GM18526 (cell line): ENCODE data around the gene CER1.

Experiments
- POLR2A ChIP-seq: IDR thresholded peaks from 3 replicates; pipeline ENCODE4 v1.6.1; 2011; ENCODE audit not compliant: insufficient read length; ENCODE audit errors: extremely low read depth

CER1 gene

DNA sequence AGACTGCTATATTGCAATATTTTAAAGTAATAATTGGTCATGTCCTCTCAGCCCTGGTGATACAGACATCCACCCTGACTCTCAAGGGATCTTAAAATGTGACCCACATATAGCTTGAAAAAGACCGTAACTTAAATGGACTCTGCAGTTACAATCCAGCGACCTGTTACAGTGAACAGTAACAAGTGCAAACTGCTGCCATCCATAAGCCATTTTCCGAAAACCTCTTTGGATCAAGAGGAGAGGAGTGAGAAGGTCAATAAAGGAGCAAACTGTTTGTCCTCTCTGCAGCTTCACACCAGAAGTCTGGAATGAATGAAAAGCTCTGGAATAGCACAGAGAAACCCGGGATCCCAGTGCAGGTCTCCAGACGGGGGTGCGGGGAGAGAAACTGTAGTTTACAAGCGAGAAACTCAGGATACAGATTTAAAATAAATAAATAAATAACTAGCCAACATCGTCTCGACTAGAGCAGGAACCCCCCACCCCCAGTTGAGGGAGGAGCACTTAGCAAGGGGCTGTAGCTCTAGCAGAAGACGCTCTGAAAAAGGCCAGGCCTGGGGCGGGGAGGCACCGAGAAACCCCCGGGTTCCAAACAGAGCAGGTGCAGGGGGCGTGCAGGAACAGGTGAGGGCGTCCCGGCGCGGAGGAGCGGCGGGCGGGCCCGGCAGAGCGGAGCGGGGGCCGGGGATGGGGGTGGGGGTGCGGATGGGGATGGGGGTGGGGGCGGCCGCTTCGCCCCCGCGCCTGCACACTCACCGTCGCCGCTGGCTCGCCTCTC is 29.9 kb downstream of the CER1 start:
- TF ChIP-seq POLR2A: no peak

DNA sequence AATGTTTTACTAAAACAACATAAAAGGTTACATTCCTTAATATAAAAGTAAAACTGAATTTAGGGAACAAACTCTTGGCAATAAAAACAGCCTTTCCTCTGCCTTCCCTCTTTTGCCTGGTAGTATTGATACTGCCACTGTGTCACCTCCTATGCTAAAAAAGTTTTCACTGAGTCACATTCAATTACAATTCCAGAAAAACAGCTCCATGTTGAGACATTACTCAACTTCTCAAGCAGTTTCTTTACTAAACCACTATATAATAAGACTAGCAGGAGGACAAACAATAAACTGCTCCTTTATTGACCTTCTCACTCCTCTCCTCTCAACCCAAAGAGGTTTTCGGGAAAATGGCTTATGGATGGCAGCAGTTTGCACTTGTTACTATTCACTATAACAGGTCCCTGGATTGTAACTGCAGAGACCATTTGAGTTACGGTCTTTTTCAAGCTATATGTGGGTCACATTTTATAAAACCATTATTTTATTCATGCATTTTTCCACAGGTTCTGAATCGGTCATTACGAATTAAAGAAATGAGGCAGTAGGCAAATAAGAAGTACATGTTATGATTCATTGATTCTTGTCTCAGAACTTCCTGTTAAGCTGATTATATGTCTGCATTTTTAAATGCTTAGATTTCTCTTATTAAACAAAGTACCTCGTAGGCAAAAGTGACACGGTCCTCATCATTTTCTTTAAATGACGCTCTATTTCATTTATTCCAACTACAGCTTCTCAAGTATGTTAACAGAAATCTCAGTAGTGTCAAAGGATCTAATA is 31.4 kb downstream of the CER1 start:
- no peak for TF ChIP-seq POLR2A

DNA sequence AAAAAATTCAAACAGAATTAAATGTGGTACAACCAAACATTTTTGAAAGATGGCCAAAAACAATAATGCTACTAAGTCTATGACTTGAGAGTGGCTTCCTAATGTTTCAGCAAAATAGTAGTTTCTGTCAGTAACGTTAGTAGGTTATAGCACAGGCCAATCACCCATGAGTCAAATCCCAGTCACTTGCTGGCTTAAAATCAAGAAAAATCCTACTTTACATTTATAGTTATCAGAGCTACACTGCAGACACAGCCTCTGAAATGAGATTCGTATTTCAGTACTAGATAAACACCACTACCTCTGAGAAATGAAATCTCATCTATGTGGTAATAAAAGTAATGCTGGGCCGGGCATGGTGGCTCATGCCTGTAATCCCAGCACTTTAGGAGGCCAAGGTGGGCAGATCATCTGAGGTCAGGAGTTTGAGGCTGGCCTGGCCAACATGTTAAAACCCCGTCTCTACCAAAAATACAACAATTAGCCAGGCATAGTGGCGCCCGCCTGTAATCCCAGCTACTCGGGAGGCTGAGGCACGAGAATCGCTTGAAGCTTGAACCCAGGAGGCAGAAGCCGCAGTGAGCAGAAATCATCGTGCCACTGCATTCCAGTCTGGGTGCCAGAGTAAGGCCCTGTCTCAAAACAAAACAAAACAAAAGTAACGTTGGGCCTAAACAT is 35.4 kb downstream of the CER1 start:
- no peak for TF ChIP-seq POLR2A

DNA sequence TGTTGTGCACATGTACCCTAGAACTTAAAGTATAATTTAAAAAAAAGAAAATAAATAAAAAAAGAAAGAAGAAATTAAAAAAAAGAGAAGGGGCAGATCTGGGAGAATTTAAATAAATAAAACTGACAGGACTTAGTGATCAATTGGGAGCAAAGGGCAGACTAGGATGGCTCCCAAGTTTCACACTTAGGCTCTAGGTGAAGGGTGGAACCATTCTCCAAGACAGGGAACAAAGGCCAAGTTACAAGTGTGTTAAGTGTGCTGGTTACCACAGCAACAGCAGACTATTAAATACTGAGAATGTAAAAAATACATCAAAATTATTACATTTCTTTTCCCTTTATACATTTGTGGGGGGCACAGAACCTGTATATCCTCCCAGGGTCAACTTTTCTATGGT is 36.4 kb downstream of the CER1 start:
- no peak for TF ChIP-seq POLR2A

DNA sequence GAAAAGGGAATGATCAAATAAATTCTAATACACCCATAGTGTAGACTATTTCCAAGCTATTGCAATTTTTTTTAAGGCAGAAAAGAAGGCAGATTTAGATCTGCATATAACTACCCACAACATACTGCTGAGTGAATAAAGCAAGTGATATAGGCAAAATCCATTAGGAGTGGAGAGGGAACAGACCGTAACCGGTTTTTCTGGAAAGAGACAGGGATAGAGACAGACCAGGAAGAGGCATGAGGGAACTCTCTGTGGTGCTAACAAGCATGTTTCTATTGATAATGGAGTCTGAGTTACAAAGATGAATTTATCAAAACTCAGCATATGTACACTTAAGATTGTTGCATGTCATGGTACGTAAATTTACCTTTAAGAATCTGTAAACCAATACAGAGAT is 43.8 kb downstream of the CER1 start:
- TF ChIP-seq POLR2A: no peak

DNA sequence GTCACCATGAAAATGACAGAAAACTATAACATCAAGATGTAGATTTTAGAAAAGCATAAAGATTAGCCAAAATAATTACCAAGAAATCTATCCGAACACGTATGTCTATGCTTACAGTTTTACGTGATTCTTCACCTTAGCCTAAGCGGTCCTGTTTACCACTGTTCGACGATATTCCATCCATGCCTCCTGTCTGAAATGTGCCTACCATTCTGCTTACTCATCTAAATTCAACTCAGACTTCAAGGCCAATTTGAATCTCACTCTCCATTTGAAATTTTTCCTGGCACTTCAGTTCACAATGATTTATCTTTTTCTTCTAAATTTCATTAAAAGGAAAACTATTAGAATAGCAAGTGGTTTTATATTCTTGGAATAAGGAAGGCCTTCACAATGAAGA is 44.7 kb downstream of the CER1 start:
- no peak for TF ChIP-seq POLR2A

DNA sequence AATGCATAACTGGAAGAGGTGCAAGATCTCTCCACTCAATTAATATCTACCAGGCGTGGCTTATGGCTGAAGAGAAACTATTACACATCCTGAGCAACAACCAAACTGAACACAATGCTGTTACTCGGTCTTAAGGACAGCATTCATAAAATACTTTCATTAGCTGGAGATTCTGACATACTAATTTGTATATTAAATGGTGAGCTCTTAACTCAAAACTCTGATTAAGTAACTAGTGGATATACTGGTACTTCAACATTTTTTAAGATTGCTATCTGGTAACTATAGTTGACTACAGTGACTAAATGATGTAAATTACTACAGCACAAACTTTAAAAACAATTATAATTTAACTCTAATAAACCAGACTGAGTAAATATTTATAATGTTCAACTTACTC is 45.1 kb downstream of the CER1 start:
- no peak for TF ChIP-seq POLR2A

DNA sequence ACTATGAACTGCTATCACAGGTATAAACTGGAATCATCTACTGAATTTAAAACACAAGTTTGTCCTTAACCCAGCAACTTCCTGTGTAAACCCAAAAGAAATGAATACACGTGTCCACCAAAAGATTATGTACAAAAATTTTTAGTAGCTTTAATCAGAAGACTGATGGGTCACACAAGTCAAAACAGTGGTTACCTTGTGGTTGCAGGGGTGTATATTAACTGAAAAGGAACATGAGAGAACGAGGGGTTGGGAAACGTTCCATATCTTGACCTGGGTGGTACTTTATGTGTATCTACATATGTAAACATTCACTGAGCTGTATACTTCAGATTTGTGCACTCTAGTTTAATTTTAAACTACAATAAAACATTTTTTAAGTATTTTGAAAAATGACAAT is 47.9 kb downstream of the CER1 start:
- no peak for TF ChIP-seq POLR2A

DNA sequence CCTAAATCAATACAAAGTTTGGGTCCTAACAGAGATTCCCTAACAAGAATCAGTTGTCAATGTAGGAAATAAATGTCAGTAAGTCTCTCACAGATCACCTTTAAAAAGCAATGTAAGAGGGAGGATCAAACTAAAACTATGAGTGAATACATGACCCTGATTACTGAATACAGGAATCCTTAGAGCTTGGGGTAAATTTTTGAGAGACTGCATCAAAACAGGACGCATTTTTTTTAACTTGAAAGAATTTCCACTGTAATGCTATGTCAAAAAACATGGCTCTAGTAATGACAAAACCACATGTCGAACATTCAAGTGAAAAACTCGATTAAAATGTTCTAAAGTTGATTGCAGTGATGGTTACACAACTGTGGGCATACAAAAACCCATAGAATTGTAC is 51.2 kb downstream of the CER1 start:
- no peak for TF ChIP-seq POLR2A

DNA sequence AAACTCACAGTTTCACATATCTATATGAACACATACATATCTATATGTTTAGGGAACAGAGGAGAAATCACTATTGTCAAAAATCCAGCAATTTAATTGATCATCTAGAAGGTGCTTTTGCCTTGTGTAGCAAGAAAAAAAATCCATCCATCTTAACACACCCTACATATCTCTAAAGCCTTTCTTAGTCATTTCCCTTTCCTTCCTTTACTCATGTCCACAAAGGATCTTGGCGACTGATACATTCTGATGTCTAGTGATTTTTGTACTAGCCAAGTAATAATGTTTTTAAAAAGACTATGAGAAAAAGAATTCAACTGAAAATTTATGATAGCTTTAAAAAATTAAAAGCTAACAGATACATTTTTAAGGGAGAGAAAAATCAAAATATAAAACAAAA is 51.8 kb downstream of the CER1 start:
- no peak for TF ChIP-seq POLR2A
